Measurements from ENCODE around the gene ARL14EPL. TPM values are rescaled to one million over a fixed set of nuclear protein-coding genes. Genes with fewer than 3 reads are reported as not detected.

The ARL14EPL gene
- polyA plus RNA-seq, 2 of the 4 experiments (the other 2 are of a cell fraction) = 0.05 to 0.21 TPM

DNA sequence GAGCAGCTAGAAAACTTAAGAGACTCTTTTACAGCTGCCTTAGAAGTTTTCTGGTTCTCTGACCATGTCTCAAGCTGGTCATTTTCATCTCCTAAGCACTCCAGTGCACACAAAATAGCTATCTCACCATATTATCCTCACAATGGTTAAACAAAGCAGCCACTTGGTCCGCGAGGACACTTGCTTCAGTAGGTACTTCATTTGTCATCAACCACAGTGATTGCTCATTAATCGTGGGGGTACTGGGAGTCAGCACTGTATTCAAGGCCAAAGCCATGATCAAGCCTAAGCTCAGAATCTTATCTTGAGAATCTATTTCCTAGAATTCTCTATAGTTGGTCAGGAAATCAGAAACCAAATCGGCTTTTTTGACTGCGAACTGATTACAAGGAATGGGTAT lies 2.9 kb downstream of the ARL14EPL start (continued):
- TF ChIP-seq ZFP36 (IDR thresholded peaks at IDR 0.05; ENCODE audit: borderline replicate concordance, partially characterized antibody) (no peak), RARB (CRISPR knock-in tag; IDR thresholded peaks at IDR 0.05) (no peak)

DNA sequence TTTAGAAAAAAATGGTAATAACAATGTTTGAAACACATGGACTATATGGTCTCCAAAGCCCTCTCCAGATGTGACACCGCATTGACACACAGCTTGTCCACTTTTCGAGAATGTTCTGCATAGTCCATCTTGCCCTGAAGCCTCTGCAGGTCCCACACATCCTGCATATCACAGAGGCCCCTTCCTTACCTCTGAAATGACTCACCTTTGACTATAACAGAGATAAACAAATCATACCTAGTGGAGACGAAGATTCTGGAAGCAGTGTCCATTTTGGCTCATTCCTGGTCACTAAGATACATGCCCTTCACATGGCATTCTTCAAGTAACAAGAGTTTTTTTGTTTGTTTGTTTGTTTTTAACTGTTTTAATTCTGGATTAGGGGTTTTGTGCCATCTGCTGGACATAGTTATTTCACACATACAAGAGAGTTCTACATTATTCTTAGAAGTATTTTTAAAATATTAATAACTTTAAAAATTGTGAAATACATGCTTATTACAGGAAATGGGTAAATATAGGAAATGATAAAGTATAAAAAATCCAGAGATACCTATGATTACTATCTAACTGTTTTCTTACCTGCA lies 5.1 kb downstream of the ARL14EPL start:
- H3K4me3 ChIP-seq = no peak overlapping the region
- CTCF ChIA-PET = interaction anchor here (0.6 to 1.1 kb wide), 3 partner anchors 12 to 147 kb away, joined by 3 read pairs; no protein-coding TSS in a partner anchor
- ATAC-seq (no peak), DNase-seq (ENCODE audit: low read depth in 1 of 2, low spot score in 1 of 2) (peak in 1 of 2 experiments; percentile 12), FAIRE-seq (no peak)
- H3K4me2 ChIP-seq = no peak overlapping the region
- 32% methylated on average over 3 of the region's 3 CpGs for WGBS (ENCODE audit: missing lambda C conversion rate)
- POLR2A ChIA-PET = no interaction called here
- TF ChIP-seq ZSCAN20 (CRISPR knock-in tag; IDR thresholded peaks at IDR 0.05) (no peak), MAZ (IDR thresholded peaks at IDR 0.05; ENCODE audit: borderline replicate concordance, low read depth, low read length) (no peak), GATA3 (IDR thresholded peaks at IDR 0.05; ENCODE audit: borderline replicate concordance) (no peak), RAD21 (conservative IDR thresholded peaks at IDR 0.05 in 1 of 2, IDR thresholded peaks at IDR 0.05 in 1 of 2) (peak; percentile 20 to 23; a peak in 2 of 5 replicates)
- TF ChIP-seq, protein P1, sequence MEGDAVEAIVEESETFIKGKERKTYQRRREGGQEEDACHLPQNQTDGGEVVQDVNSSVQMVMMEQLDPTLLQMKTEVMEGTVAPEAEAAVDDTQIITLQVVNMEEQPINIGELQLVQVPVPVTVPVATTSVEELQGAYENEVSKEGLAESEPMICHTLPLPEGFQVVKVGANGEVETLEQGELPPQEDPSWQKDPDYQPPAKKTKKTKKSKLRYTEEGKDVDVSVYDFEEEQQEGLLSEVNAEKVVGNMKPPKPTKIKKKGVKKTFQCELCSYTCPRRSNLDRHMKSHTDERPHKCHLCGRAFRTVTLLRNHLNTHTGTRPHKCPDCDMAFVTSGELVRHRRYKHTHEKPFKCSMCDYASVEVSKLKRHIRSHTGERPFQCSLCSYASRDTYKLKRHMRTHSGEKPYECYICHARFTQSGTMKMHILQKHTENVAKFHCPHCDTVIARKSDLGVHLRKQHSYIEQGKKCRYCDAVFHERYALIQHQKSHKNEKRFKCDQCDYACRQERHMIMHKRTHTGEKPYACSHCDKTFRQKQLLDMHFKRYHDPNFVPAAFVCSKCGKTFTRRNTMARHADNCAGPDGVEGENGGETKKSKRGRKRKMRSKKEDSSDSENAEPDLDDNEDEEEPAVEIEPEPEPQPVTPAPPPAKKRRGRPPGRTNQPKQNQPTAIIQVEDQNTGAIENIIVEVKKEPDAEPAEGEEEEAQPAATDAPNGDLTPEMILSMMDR (IDR thresholded peaks at IDR 0.05) = peak; percentile 25; the same call in 2 of the 3 replicates
- H3K4me1 ChIP-seq = peaks cover 2% of the 10 kb centered on the region; the same call in 1 of the 3 replicates
- H3K9me3 ChIP-seq = no peaks in the 10 kb centered on the region
- H3K27ac ChIP-seq = no peak overlapping the region

DNA sequence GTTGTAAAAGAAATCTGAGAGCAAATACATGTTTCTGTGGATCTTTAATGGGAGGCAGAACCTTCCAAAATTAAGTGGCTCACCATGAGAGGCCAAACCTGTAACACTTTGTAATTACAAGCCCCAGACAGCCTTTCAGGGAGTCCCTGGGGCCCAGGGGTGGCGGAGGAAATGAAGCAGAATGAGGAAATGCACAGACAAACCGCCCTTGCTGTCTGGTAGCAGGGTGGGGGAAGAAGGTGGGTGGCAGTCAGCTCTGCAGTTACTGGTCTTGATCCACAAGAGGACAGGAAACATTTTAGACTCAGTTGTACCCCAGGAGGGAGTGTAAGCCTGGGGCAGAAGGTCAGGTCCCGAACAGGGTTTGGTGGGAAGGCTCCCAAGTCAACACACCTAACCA lies 6.5 kb downstream of the ARL14EPL start:
- H3K4me3 ChIP-seq = no peak overlapping the region
- TF ChIP-seq, protein P2, sequence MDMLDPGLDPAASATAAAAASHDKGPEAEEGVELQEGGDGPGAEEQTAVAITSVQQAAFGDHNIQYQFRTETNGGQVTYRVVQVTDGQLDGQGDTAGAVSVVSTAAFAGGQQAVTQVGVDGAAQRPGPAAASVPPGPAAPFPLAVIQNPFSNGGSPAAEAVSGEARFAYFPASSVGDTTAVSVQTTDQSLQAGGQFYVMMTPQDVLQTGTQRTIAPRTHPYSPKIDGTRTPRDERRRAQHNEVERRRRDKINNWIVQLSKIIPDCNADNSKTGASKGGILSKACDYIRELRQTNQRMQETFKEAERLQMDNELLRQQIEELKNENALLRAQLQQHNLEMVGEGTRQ (IDR thresholded peaks at IDR 0.05) = no peak
- TF ChIP-seq, protein P3, sequence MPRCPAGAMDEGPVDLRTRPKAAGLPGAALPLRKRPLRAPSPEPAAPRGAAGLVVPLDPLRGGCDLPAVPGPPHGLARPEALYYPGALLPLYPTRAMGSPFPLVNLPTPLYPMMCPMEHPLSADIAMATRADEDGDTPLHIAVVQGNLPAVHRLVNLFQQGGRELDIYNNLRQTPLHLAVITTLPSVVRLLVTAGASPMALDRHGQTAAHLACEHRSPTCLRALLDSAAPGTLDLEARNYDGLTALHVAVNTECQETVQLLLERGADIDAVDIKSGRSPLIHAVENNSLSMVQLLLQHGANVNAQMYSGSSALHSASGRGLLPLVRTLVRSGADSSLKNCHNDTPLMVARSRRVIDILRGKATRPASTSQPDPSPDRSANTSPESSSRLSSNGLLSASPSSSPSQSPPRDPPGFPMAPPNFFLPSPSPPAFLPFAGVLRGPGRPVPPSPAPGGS (IDR thresholded peaks at IDR 0.05) = no peak
- no peak for TF ChIP-seq ZC3H11A (IDR thresholded peaks at IDR 0.05)
- no peak for TF ChIP-seq TP53 (CRISPR knock-in tag; IDR thresholded peaks at IDR 0.05)
- TF ChIP-seq NR3C1 (IDR thresholded peaks at IDR 0.05) = no peak
- TF ChIP-seq RCOR1 (IDR thresholded peaks at IDR 0.05; ENCODE audit: low read depth, low read length) = no peak
- no peak for TF ChIP-seq BHLHE40 (IDR thresholded peaks at IDR 0.05; ENCODE audit: low read depth, low read length)
- TF ChIP-seq TFCP2L1 (CRISPR knock-in tag; IDR thresholded peaks at IDR 0.05) = no peak
- TF ChIP-seq ZNF302 (CRISPR knock-in tag; IDR thresholded peaks at IDR 0.05) = no peak
- no peak for TF ChIP-seq KDM1A (IDR thresholded peaks at IDR 0.05; ENCODE audit: low read depth)
- no peak for TF ChIP-seq FOSB (CRISPR knock-in tag; IDR thresholded peaks at IDR 0.05)
- TF ChIP-seq, protein P4, sequence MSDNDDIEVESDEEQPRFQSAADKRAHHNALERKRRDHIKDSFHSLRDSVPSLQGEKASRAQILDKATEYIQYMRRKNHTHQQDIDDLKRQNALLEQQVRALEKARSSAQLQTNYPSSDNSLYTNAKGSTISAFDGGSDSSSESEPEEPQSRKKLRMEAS (IDR thresholded peaks at IDR 0.05) = no peak
- no peak for TF ChIP-seq CEBPB (IDR thresholded peaks at IDR 0.05)
- TF ChIP-seq SREBF2 (IDR thresholded peaks at IDR 0.05) = no peak
- TF ChIP-seq SMC3 (IDR thresholded peaks at IDR 0.05) = no peak
- TF ChIP-seq ESRRA (IDR thresholded peaks at IDR 0.05; ENCODE audit: borderline replicate concordance, low read length) = no peak
- TF ChIP-seq, protein P5, sequence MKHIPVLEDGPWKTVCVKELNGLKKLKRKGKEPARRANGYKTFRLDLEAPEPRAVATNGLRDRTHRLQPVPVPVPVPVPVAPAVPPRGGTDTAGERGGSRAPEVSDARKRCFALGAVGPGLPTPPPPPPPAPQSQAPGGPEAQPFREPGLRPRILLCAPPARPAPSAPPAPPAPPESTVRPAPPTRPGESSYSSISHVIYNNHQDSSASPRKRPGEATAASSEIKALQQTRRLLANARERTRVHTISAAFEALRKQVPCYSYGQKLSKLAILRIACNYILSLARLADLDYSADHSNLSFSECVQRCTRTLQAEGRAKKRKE (CRISPR knock-in tag; IDR thresholded peaks at IDR 0.05; ENCODE audit: low read depth) = no peak
- no peak for TF ChIP-seq GATA3 (IDR thresholded peaks at IDR 0.05; ENCODE audit: borderline replicate concordance)
- TF ChIP-seq MAZ (IDR thresholded peaks at IDR 0.05; ENCODE audit: borderline replicate concordance, low read depth, low read length) = no peak
- TF ChIP-seq NPAS2 (CRISPR knock-in tag; IDR thresholded peaks at IDR 0.05; ENCODE audit: borderline replicate concordance) = no peak
- WGBS (ENCODE audit: missing lambda C conversion rate) = 34% methylated on average over 3 of the region's 3 CpGs
- DNase-seq (ENCODE audit: low read depth in 1 of 2, low spot score in 1 of 2) = no peak
- no peak overlapping the region for H3K4me2 ChIP-seq
- CTCF ChIA-PET = no interaction called here
- no peak for FAIRE-seq
- no peak for ATAC-seq
- H3K9me3 ChIP-seq = no peaks in the 10 kb centered on the region
- POLR2A ChIA-PET = no interaction called here
- H3K27ac ChIP-seq = no peak overlapping the region
- no peaks in the 10 kb centered on the region for H3K4me1 ChIP-seq

Data from A549 (cell line).